ENCODE data around the gene IPO4.

IPO4 gene

DNA sequence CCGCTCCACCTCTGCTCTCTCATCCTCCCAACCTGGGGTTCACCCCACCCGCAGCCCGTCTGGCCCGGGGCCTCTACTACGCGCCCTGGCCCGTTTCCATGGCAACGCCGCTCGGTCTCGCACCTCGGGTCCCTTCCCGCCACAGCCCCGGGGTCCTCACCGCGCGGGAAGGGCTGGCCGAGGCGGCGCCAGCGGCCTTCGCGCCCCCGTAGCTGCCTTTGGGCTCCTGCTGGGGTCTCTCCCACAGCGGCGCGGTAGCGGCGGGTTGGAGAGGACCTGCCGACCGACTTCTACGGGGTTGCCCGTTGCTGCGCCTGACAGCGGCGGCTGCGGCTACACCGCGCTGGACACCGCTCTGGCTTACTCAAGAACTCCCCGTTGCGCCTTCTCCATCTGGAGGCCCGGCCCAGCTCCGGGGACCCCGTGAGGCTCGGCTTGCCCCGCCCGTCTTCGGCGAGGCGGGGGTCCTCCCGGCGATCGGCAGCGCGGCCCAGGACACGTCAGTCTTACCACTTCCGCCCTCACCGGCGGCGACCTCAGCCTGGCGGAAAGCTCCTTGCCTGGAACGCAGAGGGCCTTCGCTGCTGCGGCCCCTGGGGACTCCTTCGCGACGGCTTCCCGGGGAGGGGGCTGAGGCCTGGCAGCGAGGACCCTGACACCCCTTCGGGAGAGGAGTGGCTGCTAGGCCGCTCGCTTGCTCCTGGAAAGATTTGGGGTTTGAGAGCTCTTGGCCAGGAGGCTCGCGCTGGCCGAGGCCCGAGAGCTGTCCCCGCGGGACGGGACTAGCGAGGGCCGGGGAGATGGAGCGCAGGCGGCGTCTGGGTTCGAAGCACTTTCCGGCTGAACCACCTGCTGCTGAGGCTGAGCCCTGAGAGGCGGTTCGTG is 6.8 kb upstream of the IPO4 start, which contains the start of gene TM9SF1:
Gene TM9SF1, minus strand, starts transcription at position 256 of the 885 bp plus-strand sequence. CDS start 422 bp downstream, outside the sequence.
- in situ Hi-C loops (cut with MboI; ENCODE audit: low sequenced_read_pairs) = no loop called here

DNA sequence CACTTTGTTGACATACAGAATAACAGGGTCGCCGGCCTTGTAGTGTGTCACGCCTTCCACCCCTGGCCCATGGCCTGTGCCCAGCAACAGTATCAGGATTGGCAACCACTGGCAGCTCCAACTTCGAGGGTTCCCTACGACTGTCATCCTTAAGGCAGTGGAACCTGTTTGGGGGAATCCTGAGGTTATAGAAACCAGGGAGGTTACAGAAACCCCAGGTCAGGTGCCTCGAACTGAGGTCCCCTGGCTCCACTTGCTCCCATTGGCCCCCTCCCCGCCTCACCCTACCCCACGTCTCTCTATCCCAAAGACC is 6.2 kb upstream of the IPO4 start:
- in situ Hi-C loops (cut with MboI; ENCODE audit: low sequenced_read_pairs) = no loop called here

DNA sequence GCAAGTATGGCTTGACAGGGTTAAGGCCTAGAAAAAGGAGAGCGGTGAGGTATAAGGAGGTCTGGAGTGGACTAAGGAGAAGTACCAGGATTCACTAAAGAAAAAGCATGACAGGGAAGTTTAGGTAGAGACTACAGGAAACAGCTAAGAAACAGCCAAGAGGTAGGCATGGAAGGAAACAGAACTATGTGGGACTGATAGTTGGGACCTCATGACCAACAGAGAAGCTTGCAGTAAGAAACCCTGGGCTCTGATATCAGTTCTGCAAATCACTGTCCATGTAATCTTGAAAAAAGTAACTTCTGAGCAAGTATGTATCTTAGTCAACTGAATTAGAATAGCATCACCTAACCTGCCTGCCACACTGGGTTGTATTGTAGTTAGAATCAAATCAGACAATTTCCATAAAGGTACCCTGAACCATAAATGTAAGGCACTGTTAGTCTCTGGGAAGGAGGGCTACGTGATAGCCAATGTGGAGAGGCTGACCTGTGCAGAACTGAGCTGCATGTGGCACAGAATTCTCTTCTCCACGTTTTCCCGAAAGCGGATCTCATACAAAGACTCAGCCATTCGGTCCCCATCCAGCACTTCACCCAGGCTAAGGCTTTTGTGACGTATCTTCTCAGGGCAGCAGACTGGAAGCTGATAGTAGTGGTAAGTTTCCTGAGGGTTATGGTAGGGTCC is 5.7 kb upstream of the IPO4 start:
- in situ Hi-C loops (cut with MboI; ENCODE audit: low sequenced_read_pairs) = no loop called here

DNA sequence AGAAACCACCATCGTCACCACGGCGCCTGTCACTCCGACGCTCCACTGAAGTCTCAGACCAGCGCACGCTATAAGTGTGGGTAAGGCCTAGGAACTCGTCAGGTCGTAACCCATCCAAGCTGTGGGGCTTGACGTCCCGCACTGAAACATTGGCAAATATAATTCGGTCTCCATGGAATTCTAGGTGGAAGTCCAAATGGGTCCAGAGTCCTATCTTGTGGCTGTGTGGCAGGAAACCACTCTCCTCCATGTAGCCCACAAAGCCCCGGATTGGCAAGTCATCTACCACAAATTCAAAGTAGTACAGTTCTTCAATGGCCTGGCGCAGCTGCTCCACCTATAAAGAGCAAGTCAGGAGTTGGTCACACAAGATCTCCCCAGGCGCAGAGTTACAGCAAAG is 4.3 kb upstream of the IPO4 start:
- in situ Hi-C loops (cut with MboI; ENCODE audit: low sequenced_read_pairs) = no loop called here

DNA sequence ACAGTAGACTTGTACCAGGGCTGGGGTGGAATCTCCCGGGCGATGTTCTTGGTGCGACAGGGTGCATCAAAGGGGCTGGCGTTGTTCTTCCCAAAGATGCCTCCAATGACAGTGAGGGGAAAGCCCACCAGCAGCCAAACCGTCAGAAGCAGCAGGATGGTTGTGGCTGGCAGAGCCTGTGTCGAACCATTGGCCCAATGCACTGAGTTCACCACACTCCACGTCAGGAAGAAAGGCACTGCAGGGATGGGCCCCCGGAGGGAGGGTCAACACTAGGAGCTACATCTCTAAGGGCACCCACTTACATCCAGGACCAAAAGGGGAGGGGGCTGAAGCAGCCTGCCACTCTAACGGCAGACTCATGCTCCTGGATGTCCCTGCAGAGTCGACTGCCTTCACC is 1.8 kb upstream of the IPO4 start:
- in situ Hi-C loops (cut with MboI; ENCODE audit: low sequenced_read_pairs) = no loop called here

DNA sequence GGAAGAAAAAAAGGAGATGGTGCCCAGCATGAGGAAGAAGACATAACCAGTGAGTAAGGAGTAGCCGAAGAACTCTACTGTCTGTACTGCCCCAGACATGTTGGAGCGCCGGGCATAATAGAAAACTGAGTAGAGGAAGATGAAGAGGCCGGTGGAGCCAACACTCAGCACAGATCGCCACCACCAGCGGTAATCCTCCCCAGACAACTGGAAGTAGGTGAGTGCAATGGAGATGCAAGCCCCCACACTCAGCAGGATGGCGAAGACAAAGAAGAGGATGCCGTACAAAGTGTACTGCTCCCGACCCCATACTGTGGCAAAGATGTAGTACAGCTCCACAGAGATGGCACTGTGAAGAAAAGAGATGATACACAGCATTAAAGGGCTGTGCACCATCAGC is 844 bp upstream of the IPO4 start:
- in situ Hi-C loops (cut with MboI; ENCODE audit: low sequenced_read_pairs) = no loop called here

DNA sequence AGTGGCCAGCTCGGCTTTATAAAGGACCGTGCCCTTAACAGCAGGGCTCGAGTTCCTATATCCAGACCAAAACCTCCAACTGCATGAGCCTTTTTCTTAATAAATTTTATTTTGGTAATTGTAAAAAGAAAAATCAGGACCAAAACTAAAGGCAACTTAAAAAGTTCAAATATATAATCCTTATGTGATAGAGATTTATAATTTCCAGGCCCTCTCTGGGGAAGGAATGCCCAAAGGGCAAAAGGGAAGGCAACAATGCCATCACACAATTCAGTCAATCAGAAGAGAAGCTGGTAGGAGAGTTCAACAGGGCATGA is 401 bp upstream of the IPO4 start:
- in situ Hi-C loops (cut with MboI; ENCODE audit: low sequenced_read_pairs) = no loop called here

DNA sequence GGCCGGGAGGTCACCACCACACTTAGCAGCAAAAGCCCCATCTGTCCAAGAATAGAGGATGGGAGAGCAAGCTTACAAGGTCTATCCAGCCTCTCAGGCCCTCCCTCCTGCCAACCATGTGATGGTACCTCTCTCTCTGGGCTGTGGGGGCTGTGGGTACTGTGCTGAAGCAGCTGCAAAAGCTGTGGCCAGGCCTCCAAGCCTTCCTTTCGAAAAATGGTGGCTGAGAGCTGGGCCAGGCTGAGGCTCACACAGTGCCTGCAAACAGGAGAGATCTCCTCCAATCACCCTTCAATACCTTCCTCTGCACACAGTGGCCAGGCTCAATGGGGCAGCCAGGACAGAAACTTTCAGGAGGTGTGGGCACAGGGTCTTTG is 1.1 kb downstream of the IPO4 start:
- in situ Hi-C loops (cut with MboI; ENCODE audit: low sequenced_read_pairs) = no loop called here

DNA sequence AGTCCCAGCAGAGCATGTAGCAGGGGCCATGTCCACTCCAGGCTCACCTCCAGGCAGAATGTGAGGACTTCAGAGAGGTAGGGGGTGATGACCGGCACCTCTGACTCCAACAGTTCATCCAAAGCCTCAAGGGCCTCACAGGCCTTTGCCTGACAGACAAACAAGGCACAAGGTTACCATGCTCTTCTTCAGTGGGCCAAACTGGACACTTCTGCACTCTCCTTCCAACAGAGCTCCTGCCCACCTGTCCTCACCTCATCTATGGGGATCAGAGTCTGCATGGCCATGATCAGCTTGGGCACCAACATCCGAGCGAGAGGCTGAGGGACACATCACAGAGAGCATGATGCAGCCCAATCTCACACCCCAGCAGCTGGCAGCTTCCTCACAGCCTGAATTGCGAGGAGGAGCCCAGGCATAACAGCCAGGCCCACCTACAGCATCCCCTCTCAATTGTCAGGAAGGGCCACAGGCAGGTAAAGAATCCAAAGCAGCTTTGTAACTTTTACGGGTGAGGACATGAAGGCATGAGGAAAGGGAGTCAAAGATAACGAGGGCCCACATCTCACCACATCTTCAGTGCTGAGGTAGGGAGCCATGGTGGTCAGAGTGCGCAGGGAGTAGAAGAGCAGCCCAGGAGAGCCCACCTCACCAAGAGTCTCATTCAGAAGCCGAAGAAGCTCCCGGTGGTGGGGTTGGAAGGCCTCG is 1.6 kb downstream of the IPO4 start:
- in situ Hi-C loops (cut with MboI; ENCODE audit: low sequenced_read_pairs) = no loop called here

DNA sequence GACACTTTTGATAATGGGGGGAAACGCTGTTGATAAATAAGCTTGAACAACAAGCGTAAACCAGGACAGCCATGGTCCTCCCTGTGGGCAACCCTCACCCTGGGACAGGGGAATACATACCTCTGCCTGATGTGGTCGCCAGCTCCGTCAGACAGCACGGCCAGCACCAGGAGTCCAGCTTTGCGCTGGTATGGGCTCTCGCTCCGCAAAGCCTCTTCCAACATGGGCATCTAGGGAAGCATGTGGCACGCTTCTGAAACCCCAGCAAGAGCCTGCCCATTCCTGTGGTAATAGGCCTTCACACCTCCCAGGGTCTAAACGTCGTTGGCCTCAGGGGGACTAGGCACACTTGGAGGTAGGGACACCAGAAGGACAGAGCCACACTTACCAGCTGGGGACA is 2.9 kb downstream of the IPO4 start:
- in situ Hi-C loops (cut with MboI; ENCODE audit: low sequenced_read_pairs) = no loop called here

DNA sequence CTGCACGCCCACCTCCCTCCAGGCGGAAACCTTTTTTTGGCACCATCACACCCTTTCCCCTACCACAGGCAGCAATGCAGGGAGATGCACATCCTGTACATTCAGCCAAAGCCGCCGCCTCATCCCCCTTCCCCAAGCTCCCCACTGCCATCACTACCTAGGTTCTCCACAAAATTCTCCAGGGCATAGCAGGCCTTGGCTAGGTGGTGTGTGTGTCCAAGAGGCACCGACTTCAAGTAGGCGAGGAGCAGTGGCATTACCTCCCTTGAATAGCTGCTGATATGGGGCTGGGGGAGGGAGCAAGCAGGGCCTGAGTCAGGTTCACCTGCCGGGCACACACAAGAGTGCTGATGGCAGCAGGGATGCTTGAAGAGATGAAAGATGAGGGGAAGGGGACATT is 3.6 kb downstream of the IPO4 start:
- in situ Hi-C loops (cut with MboI; ENCODE audit: low sequenced_read_pairs) = no loop called here

DNA sequence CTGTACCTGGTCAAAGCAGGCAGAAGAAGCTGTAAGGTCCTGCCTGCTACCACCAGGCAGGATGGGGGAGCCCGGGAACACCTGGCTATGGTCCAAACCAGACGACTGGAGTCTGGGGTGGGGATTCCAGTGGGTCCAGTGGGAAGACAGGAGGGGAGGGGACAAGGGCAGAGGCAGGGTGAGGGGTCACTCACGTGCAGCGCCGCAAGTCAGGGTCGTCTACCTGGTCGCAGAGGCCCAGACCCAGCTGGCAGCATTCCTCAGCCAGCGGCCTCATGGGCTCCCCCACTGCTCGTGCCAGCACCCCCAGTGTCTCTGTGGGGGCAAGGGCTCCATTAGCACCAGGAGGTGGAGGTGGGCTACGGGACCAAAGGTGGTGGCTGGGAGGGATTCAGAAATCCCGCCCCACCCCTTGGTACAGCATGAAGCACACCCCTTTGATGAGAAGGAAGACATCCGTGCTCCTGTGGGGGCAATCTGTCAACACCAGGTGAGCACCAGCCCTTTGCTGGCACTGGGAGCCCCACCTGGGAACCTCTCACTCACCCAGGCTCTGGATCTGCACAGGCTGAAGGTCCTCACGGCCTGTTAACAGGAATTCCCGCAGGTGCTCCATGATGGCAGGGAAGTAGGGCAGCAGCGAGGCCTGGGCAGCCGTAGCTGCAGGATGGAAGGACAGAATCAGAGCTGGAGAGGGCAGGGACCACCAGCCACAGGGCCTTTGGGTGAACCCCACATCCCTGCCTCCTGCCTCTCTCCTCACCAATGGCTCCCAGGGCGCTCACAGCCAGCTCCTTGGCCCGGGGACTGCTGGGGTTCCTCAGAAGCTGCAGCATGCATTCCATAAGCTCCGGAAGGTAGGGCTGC is 4.3 kb downstream of the IPO4 start:
- in situ Hi-C loops (cut with MboI; ENCODE audit: low sequenced_read_pairs) = no loop called here

DNA sequence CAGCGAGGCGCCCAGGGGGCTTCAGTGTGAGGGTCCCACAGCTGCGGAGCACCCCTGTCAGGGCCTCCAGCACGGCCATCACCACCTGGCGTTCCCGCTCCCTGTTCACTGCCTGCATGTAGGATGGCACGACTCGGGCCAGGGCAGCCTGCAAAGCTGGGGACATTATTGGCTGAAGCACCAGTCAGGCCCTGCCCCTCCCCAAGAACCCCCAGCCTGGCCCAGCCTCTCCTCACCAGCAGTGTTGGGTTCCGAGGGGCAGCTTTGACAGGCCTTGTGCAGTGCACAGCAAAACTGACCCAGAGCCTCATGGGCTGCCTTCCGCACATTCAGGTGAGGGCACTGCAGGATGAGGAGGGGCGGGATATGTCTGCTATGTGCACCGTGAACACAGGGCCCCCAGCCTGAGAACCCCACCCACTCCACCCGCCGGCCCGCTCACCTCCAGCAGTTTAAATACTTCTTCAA is 5.6 kb downstream of the IPO4 start:
- in situ Hi-C loops (cut with MboI; ENCODE audit: low sequenced_read_pairs) = no loop called here

DNA sequence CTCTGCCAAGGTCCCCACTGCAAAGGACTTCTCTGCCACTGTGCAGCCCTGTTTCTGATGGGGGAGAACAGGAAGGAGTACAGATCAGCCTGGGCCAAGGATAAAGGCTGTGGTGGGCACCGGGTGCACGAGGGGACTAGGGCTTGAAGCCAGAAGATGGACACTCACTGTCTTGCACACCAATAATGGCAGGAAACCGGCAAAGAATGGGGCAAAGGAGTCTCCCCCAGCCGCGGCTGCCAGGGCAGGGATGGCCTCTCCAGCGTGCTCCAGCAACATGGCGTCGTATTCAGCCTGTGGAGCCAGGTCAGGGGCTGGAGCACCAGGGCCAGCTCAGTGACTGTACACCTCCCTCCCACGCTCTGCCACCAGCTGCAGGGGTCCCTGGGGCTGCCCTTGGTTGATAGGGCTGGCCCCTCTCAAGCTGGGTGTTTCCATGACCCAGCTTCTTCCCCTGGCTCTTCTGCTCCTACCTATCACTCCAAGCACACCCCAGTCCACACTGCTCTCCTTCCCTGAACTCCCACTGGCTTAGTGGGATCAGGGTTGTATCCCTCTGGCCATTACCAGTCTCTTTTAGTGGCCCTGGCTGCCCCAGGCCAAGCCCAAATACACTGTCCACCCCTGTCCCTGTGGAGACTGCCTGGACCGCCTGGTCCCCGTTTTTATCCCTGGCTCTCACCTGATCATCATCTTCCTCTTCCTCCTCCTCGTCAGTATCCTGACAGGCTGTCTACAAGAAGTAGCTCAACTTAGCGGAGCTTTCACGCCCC is 6.3 kb downstream of the IPO4 start:
- in situ Hi-C loops (cut with MboI; ENCODE audit: low sequenced_read_pairs) = no loop called here

DNA sequence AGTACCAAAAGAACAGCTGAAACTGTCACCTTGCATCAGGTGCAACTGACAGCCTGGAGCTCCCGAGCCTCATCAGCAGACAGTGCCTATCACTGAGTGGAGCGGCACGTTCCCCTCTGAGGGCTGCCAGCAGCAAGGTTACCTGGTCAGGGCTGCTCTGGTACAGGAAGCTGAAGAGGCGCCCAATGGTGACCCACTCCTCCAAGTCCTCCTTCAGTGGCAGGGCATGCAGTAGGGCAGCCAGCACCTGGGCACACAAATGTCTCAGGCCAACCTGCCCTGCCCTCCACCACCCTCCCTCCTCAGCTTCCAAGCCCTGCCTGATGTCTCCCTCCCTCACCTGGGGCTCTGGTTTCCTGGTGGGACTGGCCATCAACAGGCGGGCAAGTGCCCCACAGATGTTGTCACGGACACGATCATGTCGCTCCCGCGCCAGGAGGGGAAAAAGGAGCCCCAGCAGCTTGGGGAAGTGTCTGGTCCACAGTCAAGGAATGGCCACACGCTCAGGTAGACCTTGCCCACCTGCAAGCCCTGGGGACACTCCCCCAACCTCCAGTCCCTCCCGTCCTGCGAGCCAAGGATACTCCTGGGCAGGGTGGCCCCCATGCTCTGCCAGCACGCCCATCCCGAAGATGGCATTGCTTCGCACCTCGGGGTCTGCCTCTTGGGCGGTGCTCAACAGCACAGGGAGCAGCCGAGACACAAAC is 7.1 kb downstream of the IPO4 start:
- in situ Hi-C loops (cut with MboI; ENCODE audit: low sequenced_read_pairs) = no loop called here

DNA sequence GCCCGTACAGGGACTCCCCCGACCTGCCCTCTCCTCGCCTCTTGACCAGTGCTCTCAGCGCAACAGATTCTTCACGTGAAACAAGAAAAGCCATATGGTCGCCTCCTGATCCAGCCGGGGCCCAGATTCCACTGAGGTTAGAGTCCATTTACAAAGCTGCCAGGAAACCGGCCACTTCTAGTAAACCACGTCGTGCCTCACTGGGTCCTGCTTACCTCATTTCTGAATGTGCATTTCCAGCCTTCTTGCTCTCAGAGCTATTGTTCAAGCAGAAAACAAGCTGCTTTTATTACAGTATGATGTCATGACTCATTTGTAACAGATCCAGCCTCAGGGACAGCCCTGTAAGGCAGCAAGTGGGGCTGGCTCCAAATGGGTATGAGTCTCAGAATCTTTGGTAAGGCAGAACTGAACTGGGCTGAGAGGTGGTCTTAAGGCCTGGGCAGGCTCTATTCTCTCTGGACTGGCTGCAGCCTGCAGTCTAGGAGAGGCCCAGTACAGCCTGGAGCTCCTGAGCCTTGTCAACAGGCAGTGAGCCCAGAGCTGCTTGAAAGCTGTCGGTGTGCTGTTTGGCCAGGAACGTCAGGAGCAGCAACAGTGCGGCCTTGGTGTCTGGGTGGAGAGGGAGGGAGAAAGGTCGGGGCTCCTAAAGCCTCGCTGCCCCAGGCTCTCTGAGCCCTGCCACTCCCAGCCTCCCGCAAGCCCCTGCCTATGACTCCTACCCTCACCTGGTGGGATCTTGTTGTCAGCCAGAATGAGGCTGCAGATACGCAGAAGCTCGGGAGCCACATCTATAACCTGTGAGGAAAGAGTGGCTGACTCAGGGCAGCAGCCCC is 8.4 kb downstream of the IPO4 start:
- in situ Hi-C loops (cut with MboI; ENCODE audit: low sequenced_read_pairs) = no loop called here

DNA sequence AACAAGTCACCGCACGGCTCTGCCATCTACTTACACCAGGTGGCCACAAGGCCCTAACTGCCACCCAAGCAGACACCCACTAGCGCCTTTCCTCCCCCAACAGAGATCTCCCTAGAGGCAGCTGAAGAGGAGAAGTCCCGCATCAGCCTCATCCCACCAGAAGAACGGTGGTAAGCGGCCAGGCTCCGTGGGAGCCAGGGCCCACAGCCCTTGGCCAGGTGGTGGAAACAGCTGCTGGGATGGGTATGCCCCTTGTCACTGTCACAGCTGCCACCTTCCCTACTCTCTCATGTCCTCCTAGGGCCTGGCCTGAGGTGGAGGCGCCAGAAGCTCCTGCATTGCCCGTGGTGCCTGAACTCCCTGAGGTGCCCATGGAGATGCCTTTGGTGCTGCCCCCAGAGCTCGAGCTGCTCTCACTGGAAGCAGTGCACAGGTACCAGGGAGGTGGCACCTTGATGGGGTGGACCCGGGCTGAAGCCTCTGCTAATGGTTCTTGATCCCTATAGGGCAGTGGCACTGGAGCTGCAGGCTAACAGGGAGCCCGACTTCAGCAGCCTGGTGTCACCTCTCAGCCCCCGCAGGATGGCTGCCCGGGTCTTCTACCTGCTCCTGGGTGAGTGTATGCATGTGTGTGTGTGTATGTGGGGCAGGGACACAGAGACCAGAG is 9.2 kb downstream of the IPO4 start:
- in situ Hi-C loops (cut with MboI; ENCODE audit: low sequenced_read_pairs) = no loop called here

Measured in hTERT RPE-1 (cell line).